ENCODE results near the gene JARID2. TPM values are rescaled to one million over a fixed set of nuclear protein-coding genes. Genes with fewer than 3 reads are reported as not detected.

Gene JARID2
- total and polyA plus RNA-seq, 9 of the 15 experiments (the other 6 are each of a cell fraction or from before 2014, with no cell fraction given): 5.0 to 29.0 (median 15.6) TPM

- no peak overlapping the region for H2AFZ ChIP-seq (ENCODE audit: low read depth, low read length)
- BruUV-seq (replicated peaks): no TSS peak
- H3K4me1 ChIP-seq (replicated peaks in 1 of 2; ENCODE audit: control insufficient read depth in 2 of 2, insufficient read depth in 2 of 2, low read length in 2 of 2): no peaks in the 10 kb centered on the region; a peak in 1 of 5 replicates
- no peak for FAIRE-seq
- H3K27me3 ChIP-seq (ENCODE audit: control insufficient read depth in 2 of 2, insufficient read depth in 2 of 2, low read length in 2 of 2): no peaks in the 10 kb centered on the region
- H3K4me3 ChIP-seq: no peak overlapping the region
- H3K4me2 ChIP-seq (ENCODE audit: insufficient read depth, low read length): no peak overlapping the region
- no peak for TF ChIP-seq STAT6 (CRISPR knock-in tag; IDR thresholded peaks at IDR 0.05)
- no peak for TF ChIP-seq ZNF518B (CRISPR knock-in tag; IDR thresholded peaks at IDR 0.05)
- no peak for TF ChIP-seq DLX4 (CRISPR knock-in tag; IDR thresholded peaks at IDR 0.05)
- no peak for TF ChIP-seq TCF15 (CRISPR knock-in tag; IDR thresholded peaks at IDR 0.05)
- no peak for TF ChIP-seq POLR2AphosphoS2 (IDR thresholded peaks at IDR 0.05; ENCODE audit: low read length)
- TF ChIP-seq ARID3B (CRISPR knock-in tag; IDR thresholded peaks at IDR 0.05; ENCODE audit: borderline replicate concordance): no peak
- TF ChIP-seq MLX (CRISPR knock-in tag; conservative IDR thresholded peaks at IDR 0.05): no peak
- TF ChIP-seq ZNF133 (CRISPR knock-in tag; IDR thresholded peaks at IDR 0.05): no peak
- TF ChIP-seq SIN3A (IDR thresholded peaks at IDR 0.05; ENCODE audit: borderline replicate concordance in 2 of 2, control insufficient read depth in 1 of 2, low read depth in 2 of 2, low read length in 2 of 2): no peak
- no peak for TF ChIP-seq CBX3 (IDR thresholded peaks at IDR 0.05; ENCODE audit: borderline replicate concordance in 1 of 2, low read length in 2 of 2)
- TF ChIP-seq RBM25 (IDR thresholded peaks at IDR 0.05; ENCODE audit: low read depth, low read length, severe bottlenecking): no peak
- TF ChIP-seq CC2D1A (IDR thresholded peaks at IDR 0.05): no peak
- TF ChIP-seq RFX1 (IDR thresholded peaks at IDR 0.05): no peak
- POLR2A ChIA-PET: no interaction called here
- no peaks in the 10 kb centered on the region for H3K9me1 ChIP-seq (ENCODE audit: control insufficient read depth, insufficient read depth, low read length)
- no peak overlapping the region for H3K27ac ChIP-seq (ENCODE audit: extremely low read depth, low read depth, low read length)
- WGBS (ENCODE audit: insufficient coverage, low coverage, missing lambda C conversion rate): 90% methylated on average over 5 of the region's 5 CpGs
- no peaks in the 10 kb centered on the region for H3K9me3 ChIP-seq (replicated peaks; ENCODE audit: control insufficient read depth, insufficient read depth, low read depth, low read length)
- H3K9ac ChIP-seq (ENCODE audit: insufficient read depth in 1 of 2, low read depth in 2 of 2, low read length in 2 of 2): no peak overlapping the region
- CTCF ChIA-PET (ENCODE audit: low intra/inter-chr PET ratio): no interaction called here
- DNase-seq (ENCODE audit: extremely low read depth in 1 of 4, low spot score in 3 of 4): no peak
- peaks cover 13% of the 10 kb centered on the region; the same call in 1 of the 2 replicates for H4K20me1 ChIP-seq (replicated peaks; ENCODE audit: control insufficient read depth, insufficient read depth, low read length)
- intact Hi-C loops (cut with micrococcal nuclease) (no loop called here), in situ Hi-C loops (cut with MboI) (no loop called here)
- ATAC-seq: no peak
- H3K79me2 ChIP-seq (ENCODE audit: control insufficient read depth, insufficient read depth, low read length): peaks cover 17% of the 10 kb centered on the region
- peaks cover 31% of the 10 kb centered on the region for H3K36me3 ChIP-seq (ENCODE audit: control insufficient read depth, insufficient read depth, low read length)
Observed at GRCh38 chr6:15453622-15454021, 207.8 kb downstream of the JARID2 start.

Measured in K562 (cell line).